Endothelial cell of umbilical vein (primary cell): Measurements from ENCODE around the gene PEX5L. TPM values are rescaled to one million over a fixed set of nuclear protein-coding genes. Genes with fewer than 3 reads are reported as not detected.

Source experiments
- BruUV-seq: library from RNA; stranded (reverse); fragments of 400-500 nt; replicated peaks from 2 replicates; lab custom pipeline; 2021; lab: Mats Ljungman, UMichigan
- CTCF ChIA-PET: fragments of 300-600, 350-600 bp; sonication (Branson Sonifier 250); formaldehyde crosslinking; loops from one replicate; lab custom pipeline; 2021; ENCODE audit warnings: antibody characterized with exemption, inconsistent platforms; lab: Charles Lee
- POLR2A ChIA-PET: fragments of 300-600, 350-600 bp; sonication (Branson Sonifier 250); formaldehyde crosslinking; loops from one replicate; lab custom pipeline; 2021; ENCODE audit warnings: antibody characterized with exemption, inconsistent platforms; lab: Charles Lee
- DNase-seq: peaks from one replicate; pipeline ENCODE4 v3.0.0-alpha.2; 2011; ENCODE audit warnings: low read depth, low spot score
- FAIRE-seq: peaks from 2 replicates; lab custom pipeline; 2011; peaks lifted over from hg19 to GRCh38; lab: Jason Lieb, UNC
- H2AFZ ChIP-seq: 2 replicates; pipeline ENCODE4 v1.6.0; 2012; ENCODE audit warnings: low read depth, low read length, control low read depth, inconsistent platforms
- H3K27ac ChIP-seq: 2 replicates; pipeline ENCODE4 v1.5.1; 2011; ENCODE audit warnings: low read depth, mild to moderate bottlenecking, control low read depth, low read length, moderate library complexity; ENCODE audit not compliant: insufficient read depth
- H3K27me3 ChIP-seq, 2 experiments: 2 replicates each; pipeline versions ENCODE4 v1.6.0 to v1.6.1; 2011; ENCODE audit warnings: low read length in 2 of 2, mixed read lengths in 1 of 2; ENCODE audit not compliant: control insufficient read depth in 2 of 2, insufficient read depth in 2 of 2
- H3K36me3 ChIP-seq, 2 experiments: 2 replicates in 1 of 2; 3 replicates in 1 of 2; pipeline ENCODE4 v1.5.1; 2011; ENCODE audit warnings: low read length in 2 of 2, mild to moderate bottlenecking in 1 of 2, moderate library complexity in 1 of 2; ENCODE audit not compliant: control insufficient read depth in 2 of 2, insufficient read depth in 2 of 2; ENCODE audit errors: extremely low read depth in 1 of 2
- H3K4me1 ChIP-seq: 3 replicates; pipeline ENCODE4 v1.5.1; 2011; ENCODE audit warnings: mild to moderate bottlenecking, low read length; ENCODE audit not compliant: control insufficient read depth, insufficient read depth; ENCODE audit errors: extremely low read depth
- H3K4me2 ChIP-seq: 2 replicates; pipeline ENCODE4 v1.6.1; 2011; ENCODE audit warnings: low read length, control low read depth, mixed read lengths; ENCODE audit not compliant: insufficient read depth
- H3K4me3 ChIP-seq, 3 experiments: fragments of 200-600 bp in 1 of 3; sonication (generic), shearing (Covaris generic) in 1 of 3; replicated peaks in 1 of 3; 2 replicates each; pipeline ENCODE4 v1.5.1; 2011 to 2016; ENCODE audit warnings: control low read depth in 3 of 3, low read length in 3 of 3, mild to moderate bottlenecking in 2 of 3, inconsistent platforms in 1 of 3, low read depth in 1 of 3, moderate library complexity in 1 of 3; ENCODE audit not compliant: insufficient read depth in 1 of 3
- H3K79me2 ChIP-seq: 2 replicates; pipeline ENCODE4 v1.6.0; 2012; ENCODE audit warnings: low read length, inconsistent platforms; ENCODE audit not compliant: control insufficient read depth, insufficient read depth
- H3K9ac ChIP-seq: replicated peaks from 2 replicates; pipeline ENCODE3; 2011; ENCODE audit warnings: low read length, control low read depth; ENCODE audit not compliant: insufficient read depth; ENCODE audit errors: extremely low read depth
- H3K9me1 ChIP-seq: replicated peaks from 3 replicates; pipeline ENCODE4 v1.6.0; 2011; ENCODE audit warnings: mild to moderate bottlenecking, low read length; ENCODE audit not compliant: control insufficient read depth, insufficient read depth; ENCODE audit errors: extremely low read depth
- H3K9me3 ChIP-seq: replicated peaks from 2 replicates; pipeline ENCODE4 v1.5.1; 2012; ENCODE audit warnings: low read length, inconsistent platforms; ENCODE audit not compliant: control insufficient read depth, insufficient read depth
- H4K20me1 ChIP-seq: replicated peaks from 2 replicates; pipeline ENCODE3; 2011; ENCODE audit warnings: mild to moderate bottlenecking, low read length; ENCODE audit not compliant: control insufficient read depth, insufficient read depth; ENCODE audit errors: extremely low read depth
- CTCF ChIP-seq, 2 donors: IDR thresholded peaks; 1 replicate in 1 of 2; 2 replicates in 1 of 2; pipeline ENCODE4 v1.5.1; 2011; ENCODE audit warnings: low read length in 2 of 2, mild to moderate bottlenecking in 2 of 2, moderate library complexity in 2 of 2, control low read depth in 1 of 2, inconsistent platforms in 1 of 2, low read depth in 1 of 2; ENCODE audit not compliant: insufficient read depth in 1 of 2; ENCODE audit errors: extremely low read depth in 1 of 2
- EZH2 ChIP-seq: IDR thresholded peaks from 2 replicates; pipeline ENCODE4 v1.6.1; 2012; ENCODE audit warnings: borderline replicate concordance, low read depth, mild to moderate bottlenecking, moderate library complexity, low read length, inconsistent platforms; ENCODE audit not compliant: severe bottlenecking
- FOS ChIP-seq: IDR thresholded peaks from 2 replicates; pipeline ENCODE4 v1.6.1; 2011; ENCODE audit warnings: mild to moderate bottlenecking, low read length, moderate library complexity, borderline replicate concordance; ENCODE audit not compliant: insufficient read depth
- GATA2 ChIP-seq: IDR thresholded peaks from 2 replicates; pipeline ENCODE4 v1.7.0; 2011; ENCODE audit warnings: low read depth, mild to moderate bottlenecking, moderate library complexity, mixed read lengths, low read length; ENCODE audit not compliant: insufficient read length, insufficient read depth
- JUN ChIP-seq: IDR thresholded peaks from 2 replicates; pipeline ENCODE4 v1.6.1; 2011; ENCODE audit warnings: borderline replicate concordance, low read depth; ENCODE audit not compliant: insufficient read length, insufficient read depth
- MAX ChIP-seq: IDR thresholded peaks from 2 replicates; pipeline ENCODE4 v1.6.1; 2011; ENCODE audit not compliant: insufficient read depth, insufficient read length
- MYC ChIP-seq: IDR thresholded peaks from one replicate; pipeline ENCODE4 v1.6.1; 2011; ENCODE audit warnings: mild to moderate bottlenecking, low read depth, low read length
- POLR2A ChIP-seq: IDR thresholded peaks from 2 replicates; pipeline ENCODE4 v1.6.1; 2012; ENCODE audit warnings: low read depth, mild to moderate bottlenecking, control low read depth, low read length
- POLR2AphosphoS5 ChIP-seq: IDR thresholded peaks from 2 replicates; pipeline ENCODE4 v1.6.1; 2012; ENCODE audit warnings: low read depth, mild to moderate bottlenecking, control low read depth, low read length, moderate library complexity; ENCODE audit not compliant: insufficient read depth
- dilution Hi-C: fragments of 300-500 bp; cut with MboI; formaldehyde crosslinking; loops from one replicate; pipeline ENCODE4 v1.15.0; 2019; ENCODE audit warnings: low sequenced_read_pairs; ENCODE audit not compliant: extremely low pct_ligation_motif_present
- intact Hi-C: fragments of 100-400 bp; cut with micrococcal nuclease; formaldehyde crosslinking; loops from one replicate; pipeline ENCODE4 v1.10.0; 2022
- polyA plus RNA-seq, 4 experiments: library from polyadenylated mRNA; depleted of rRNA in 3 of 4; stranded (reverse) in 3 of 4; unstranded in 1 of 4; fragments of >200 nt; gene quantifications; 2 replicates each; pipeline versions ENCODE4 v1.2.1 to v1.2.3, GENCODE V29; 2011 to 2012; ENCODE audit warnings: missing spikeins in 1 of 4
- total RNA-seq: library from RNA; stranded (reverse); gene quantifications from 2 replicates; pipeline ENCODE4 v1.2.3, GENCODE V29; 2021

PEX5L gene
- total and polyA plus RNA-seq, 2 donors (not counting 3 experiments of a cell fraction or from before 2014, with no cell fraction given) = not detected

- intact Hi-C loops (no loop called here), dilution Hi-C loops (no loop called here)
- H3K4me3 ChIP-seq = no peak overlapping the region
- H3K9me1 ChIP-seq = no peaks in the 10 kb centered on the region
- no peaks in the 10 kb centered on the region for H3K9me3 ChIP-seq
- H3K27ac ChIP-seq = no peak overlapping the region
- no peaks in the 10 kb centered on the region for H3K27me3 ChIP-seq
- no peaks in the 10 kb centered on the region for H3K36me3 ChIP-seq
- ChIA-PET CTCF (interaction anchor here (1.3 kb wide), 1 partner anchor 14 kb away, joined by 4 read pairs; no protein-coding TSS in a partner anchor), POLR2A (no interaction called here)
- no TSS peak for BruUV-seq
- H2AFZ ChIP-seq = no peak overlapping the region
- no peak overlapping the region for H3K9ac ChIP-seq
- H3K4me1 ChIP-seq = no peaks in the 10 kb centered on the region
- TF ChIP-seq EZH2 (no peak), FOS (no peak), GATA2 (no peak)
- FAIRE-seq = no peak
- no peaks in the 10 kb centered on the region for H3K79me2 ChIP-seq
- DNase-seq = no peak
- H4K20me1 ChIP-seq = no peaks in the 10 kb centered on the region
- H3K4me2 ChIP-seq = no peak overlapping the region
These were observed 239.5 kb downstream of the PEX5L start for GRCh38 chr3:179797192-179797591.

GRCh38 chr3:179796421-179796820 lies 240.3 kb downstream of the PEX5L start:
- intact Hi-C loops = no loop called here
- H3K9ac ChIP-seq = no peak overlapping the region
- TF ChIP-seq FOS = no peak
- no peak for TF ChIP-seq POLR2AphosphoS5
- no peak for TF ChIP-seq POLR2A
- no peak for TF ChIP-seq GATA2
- TF ChIP-seq MYC = no peak
- no peak for TF ChIP-seq EZH2
- TF ChIP-seq JUN = no peak
- no peak for TF ChIP-seq CTCF (IDR thresholded peaks at IDR 0.05; ENCODE audit: extremely low read depth in 1 of 2, insufficient read depth in 1 of 2, low read depth in 1 of 2, low read length in 2 of 2)
- TF ChIP-seq MAX = no peak
- dilution Hi-C loops = no loop called here
- no peak overlapping the region for H3K4me2 ChIP-seq
- DNase-seq (no peak), FAIRE-seq (no peak)
- ChIA-PET POLR2A (no interaction called here), CTCF (interaction anchor here (0.9 to 1.3 kb wide), 2 partner anchors 15 to 26 kb away, joined by 3 to 4 read pairs; no protein-coding TSS in a partner anchor)
- H2AFZ ChIP-seq = no peak overlapping the region
- no peaks in the 10 kb centered on the region for H3K9me1 ChIP-seq
- H3K4me3 ChIP-seq = no peak overlapping the region
- no peaks in the 10 kb centered on the region for H3K79me2 ChIP-seq
- H4K20me1 ChIP-seq = no peaks in the 10 kb centered on the region
- H3K27me3 ChIP-seq = no peaks in the 10 kb centered on the region
- no peaks in the 10 kb centered on the region for H3K4me1 ChIP-seq
- no peak overlapping the region for H3K27ac ChIP-seq
- no peaks in the 10 kb centered on the region for H3K9me3 ChIP-seq
- H3K36me3 ChIP-seq = no peaks in the 10 kb centered on the region
- BruUV-seq = no TSS peak
